ENCODE results near the gene ALPI.

DNA sequence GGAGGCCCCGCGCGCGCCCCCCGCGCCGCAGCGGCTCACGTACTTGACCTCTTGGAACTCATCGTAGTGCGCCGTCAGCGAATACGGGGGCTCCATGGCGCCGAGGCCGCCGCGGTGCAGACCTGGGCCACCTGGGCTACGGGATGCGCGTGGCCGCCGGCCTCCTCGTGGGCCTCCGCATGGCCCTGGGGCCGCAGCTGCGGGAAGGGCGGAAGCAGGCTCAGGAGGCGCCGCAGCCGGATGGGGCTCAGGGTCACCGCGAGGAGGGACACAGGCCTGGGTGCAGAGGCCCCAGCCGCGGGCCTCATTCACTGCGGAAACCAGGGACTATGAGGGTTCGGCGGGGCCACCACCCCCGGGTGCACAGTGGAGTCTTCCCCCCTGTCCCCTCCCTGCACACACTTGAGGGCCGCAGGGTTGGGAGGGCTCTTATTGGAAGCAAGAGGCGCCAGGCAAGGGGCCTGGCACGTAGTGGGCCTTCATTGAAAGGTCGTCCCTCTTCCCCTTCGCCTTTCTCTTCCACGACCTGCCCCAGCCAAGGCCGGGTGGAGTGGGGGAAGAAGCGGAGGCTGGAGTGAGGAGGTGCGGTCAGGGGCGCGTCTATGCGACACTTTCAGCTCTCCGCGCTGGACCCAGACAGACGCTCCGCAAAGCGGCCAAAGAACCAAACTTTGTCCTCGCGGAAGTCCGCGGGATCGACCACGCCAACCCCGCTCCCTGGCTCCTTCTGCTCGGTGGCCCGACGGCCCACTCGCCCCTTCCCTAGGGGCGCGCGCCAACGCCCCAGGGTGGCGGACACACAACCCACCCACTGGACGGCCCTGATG lies 30.8 kb downstream of the ALPI start:
- TF ChIP-seq SP1 (IDR thresholded peaks at IDR 0.05; ENCODE audit: low read depth), result no peak
- TF ChIP-seq, protein P1, sequence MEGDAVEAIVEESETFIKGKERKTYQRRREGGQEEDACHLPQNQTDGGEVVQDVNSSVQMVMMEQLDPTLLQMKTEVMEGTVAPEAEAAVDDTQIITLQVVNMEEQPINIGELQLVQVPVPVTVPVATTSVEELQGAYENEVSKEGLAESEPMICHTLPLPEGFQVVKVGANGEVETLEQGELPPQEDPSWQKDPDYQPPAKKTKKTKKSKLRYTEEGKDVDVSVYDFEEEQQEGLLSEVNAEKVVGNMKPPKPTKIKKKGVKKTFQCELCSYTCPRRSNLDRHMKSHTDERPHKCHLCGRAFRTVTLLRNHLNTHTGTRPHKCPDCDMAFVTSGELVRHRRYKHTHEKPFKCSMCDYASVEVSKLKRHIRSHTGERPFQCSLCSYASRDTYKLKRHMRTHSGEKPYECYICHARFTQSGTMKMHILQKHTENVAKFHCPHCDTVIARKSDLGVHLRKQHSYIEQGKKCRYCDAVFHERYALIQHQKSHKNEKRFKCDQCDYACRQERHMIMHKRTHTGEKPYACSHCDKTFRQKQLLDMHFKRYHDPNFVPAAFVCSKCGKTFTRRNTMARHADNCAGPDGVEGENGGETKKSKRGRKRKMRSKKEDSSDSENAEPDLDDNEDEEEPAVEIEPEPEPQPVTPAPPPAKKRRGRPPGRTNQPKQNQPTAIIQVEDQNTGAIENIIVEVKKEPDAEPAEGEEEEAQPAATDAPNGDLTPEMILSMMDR (IDR thresholded peaks at IDR 0.05 in 2 of 3, conservative IDR thresholded peaks at IDR 0.05 in 1 of 3; ENCODE audit: borderline replicate concordance in 1 of 3, insufficient read depth in 1 of 3, low read depth in 2 of 3, low read length in 2 of 3), result no peak
- TF ChIP-seq RAD21 (IDR thresholded peaks at IDR 0.05; ENCODE audit: low read depth), result no peak

Data from HCT116 (cell line).